DMS 273 (cell line): ENCODE results near the gene NAIF1.
A peak's percentile ranks its signal among the peaks of the same experiment; 100 is the strongest.
"Not testable (repeated sequence)": the region's sequence is repeated elsewhere in the genome, so short reads cannot be mapped to it uniquely, and the experiment has no call there.

Experiments
- DNase-seq: peaks from one replicate; lab custom pipeline; 2025; ENCODE audit not compliant: unreplicated experiment; lab: John Stamatoyannopoulos, UW

NAIF1 gene

GRCh38 chr9:128088253-128088945 lies 21.3 kb upstream of the NAIF1 start:
- no peak for DNase-seq

GRCh38 chr9:128087262-128087661 lies 20.1 kb upstream of the NAIF1 start:
- no peak for DNase-seq

DNA sequence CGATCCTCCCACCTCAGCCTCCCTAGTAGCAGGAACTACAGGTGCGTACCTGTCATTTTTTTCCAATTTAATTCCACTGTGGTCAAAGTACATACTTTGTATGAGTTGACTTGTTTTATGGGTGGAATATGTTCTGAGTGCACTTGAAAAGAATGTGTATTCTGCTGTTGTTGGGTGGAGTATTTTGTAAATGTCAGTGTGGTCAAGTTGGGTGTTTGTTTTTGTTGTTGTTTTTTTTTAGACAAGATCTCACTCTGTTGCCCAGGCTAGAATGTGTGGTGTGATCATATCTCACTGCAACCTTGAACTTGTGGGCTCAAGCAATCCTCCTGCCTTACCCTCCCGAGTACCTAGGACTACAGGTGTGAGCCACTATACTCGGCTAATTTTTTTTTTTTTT lies 18.8 kb upstream of the NAIF1 start:
- DNase-seq: no peak

DNA sequence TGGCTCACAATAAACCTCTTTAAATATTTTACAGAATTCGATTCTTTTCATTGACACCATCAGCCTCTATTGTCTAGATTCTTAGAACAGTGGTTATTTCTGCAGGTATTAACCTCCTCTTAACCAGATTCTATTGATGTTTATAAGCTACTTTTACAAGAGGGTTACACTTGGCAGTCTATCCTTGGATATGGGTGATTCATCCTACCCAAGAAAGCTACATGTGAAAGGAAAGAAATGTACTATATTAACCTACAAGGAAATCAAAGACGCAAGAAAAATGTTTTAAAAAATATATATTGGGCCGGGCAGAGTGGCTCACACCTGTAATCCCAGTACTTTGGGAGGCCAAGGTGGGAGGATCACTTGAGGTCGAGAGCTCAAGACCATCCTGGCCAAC lies 17.6 kb upstream of the NAIF1 start:
- DNase-seq: no peak

DNA sequence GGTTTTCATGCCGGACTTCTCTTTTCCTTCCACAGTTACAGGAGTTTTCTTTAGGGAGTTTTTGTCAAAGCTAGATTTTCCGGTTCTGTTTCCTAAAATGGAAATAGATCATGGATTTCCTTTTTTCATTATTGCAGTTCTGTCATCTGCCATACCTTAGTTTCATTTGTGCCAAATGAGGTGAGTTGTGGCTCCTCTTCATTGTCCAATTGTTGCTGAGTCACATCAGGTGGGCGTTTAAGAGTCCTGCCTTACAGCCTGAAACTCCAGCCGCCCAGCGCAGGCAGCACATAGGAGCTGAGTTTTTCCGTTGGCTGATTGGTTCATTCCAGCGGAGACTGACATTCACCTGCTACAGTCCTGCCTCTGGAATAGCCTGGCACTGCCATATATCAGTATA lies 15.0 kb upstream of the NAIF1 start:
- DNase-seq: no peak

GRCh38 chr9:128081056-128081455 lies 13.9 kb upstream of the NAIF1 start:
- peak; percentile 74 for DNase-seq

DNA sequence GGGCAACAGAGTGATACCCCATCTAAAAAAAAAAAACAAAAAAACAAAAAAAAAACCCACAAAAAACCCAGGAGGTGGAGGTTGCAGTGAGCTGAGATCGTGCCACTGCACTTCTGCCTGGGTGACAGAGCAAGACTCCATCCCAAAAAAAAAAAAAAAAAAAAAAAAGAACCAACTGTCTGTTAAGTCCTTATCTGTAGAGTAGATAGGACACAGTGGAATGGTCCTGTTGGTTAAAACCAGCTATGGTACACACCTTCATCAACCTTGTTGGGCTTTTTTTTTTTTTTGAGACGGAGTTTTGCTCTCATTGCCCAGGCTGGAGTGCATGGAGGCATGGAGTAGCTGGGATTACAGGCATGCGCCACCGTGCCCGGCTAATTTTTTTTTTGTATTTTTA lies 13.1 kb upstream of the NAIF1 start:
- DNase-seq: no peak

DNA sequence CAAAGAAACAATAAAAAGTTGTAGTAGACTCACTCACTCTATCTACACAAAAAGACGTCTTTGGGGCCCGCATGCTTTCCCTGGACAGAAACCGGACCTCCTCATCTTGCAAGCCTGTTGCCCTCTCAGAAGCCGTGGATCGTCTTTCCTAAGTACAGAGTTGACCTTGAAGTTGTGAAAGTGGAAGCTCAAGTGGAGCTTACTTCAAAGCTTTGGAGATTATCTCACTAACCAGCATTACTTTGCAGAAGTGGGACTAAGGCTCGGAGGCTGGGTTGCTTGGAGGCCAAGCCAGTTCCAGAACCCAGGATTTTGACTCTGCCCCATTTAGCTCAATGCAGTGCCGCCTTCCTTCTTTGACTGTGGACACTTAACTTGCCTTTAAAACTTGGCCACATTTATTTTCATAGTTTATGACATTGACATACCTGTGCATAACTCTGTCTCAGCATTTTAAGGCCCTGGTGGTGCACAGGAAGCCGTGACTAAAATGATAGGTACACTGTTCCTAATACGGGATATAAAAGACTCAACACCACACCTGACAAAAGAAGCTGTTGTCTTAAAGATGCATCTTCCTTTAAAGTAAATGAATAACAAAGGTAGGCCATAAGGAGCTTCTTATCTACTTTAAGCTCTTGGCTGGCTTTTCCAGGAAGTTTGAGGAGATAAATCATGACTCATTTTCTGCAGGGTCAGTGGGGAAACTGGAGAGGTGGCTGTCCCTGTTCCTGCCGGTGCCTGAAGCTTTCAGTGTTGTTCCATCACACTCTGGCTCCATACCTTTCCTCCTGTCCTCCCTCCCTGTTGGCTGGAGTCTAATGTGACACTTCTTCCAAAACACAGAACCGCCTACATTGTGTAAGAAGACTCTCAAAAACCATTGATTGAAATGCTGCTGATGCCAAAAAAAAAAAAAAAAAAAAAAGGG lies 11.6 kb upstream of the NAIF1 start:
- DNase-seq: no peak

DNA sequence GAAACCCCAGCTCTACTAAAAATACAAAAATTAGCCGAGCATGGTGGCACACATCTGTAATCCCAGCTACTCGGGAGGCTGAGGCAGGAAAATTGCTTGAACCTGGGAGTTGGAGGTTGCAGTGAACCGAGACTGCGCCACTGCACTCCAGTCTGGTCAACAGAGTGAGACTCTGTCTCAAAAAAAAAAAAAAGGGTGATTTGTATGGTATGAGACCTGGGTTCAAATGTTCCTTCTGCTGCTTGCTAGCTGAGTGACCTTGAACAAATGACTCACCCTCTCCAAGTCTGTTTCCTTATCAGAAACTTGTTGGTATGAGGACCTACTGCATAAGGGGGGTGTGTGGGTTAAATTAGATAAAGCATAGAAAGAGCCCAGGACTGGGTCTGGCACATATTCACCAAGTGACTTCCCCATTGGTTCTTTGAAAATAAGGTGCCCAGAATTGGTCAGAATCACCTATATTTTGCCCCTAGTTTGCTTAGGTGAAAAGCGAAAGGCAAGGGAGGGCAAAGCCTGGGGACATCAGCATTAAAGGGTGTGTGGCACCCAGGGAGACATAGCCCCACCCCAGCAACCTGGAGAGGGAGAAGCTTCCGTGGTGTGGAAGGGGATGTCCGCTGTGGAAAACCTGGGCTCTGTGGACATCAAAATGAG lies 10.9 kb upstream of the NAIF1 start:
- DNase-seq: no peak

DNA sequence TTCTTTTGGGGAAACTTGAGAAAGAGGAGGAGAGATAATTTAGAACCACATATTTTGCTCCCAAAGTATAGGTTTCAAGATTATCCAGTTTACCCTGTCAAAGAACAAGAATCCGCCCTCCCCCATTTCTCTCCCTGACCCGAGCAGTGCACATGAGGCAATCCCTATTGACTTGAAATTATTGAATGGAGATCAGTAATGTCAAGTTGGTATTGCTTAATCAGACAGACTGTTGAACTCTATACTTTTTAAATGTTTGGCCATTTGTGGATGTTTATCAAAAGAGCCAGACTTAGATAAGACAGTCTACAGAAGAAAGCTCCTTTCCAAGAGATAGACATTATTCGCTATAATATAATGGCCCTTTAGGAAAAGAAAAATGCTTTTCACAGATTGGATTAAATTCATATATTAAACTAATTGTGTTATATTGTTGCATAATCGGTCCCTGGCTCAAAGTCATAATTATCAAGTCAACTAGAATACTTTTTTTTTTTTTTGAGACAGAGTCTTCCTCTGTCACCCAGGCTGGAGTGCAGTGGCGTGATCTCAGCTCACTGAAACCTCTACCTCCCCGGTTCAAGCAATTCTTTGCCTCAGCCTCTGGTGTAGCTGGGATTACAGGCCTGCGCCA lies 6.2 kb upstream of the NAIF1 start:
- no peak for DNase-seq

DNA sequence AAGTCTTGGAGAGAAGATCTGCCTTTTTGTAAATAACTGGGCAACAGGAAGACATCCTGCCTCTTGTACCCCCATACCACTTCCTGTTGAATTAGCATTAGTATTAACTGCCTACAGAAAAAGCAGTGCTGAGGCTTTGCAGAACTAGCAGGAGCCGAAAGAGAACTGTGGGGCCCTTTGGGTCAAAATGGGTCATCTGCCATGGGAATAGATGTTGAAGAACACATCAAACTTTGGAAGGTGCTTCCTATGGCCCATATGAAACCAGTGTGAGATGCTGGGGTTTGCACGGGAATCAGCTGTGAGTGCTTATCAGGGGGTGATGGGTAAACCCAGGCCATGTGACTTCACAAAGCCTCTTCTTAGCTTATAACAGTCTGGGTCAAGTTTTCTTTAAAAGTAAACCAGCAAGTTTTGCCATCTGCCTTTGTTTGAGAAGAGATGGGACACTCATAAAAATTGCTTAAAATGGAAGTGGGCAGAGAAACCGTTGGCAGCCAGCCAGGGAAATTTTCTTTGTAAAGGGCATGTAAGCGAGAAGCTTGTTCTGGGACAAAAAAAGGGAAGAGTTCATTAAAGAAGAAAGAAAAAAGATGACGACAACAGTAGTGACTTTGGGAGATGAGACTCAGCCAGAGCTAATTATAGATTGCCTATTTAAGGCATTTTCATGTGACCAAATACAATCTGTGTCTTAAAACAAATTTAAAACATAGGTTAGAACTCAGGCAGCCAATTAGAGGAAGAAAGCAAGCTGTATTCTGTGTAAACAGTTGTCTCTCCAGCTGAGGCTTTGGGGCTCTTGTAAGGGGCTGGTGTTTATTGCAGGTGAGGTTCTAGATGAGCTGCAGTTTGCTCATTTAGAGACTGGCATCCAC lies 5.3 kb upstream of the NAIF1 start:
- DNase-seq: peak; percentile 88

GRCh38 chr9:128071475-128071874 lies 4.4 kb upstream of the NAIF1 start:
- DNase-seq: not testable (repeated sequence)

GRCh38 chr9:128070874-128071273 lies 3.8 kb upstream of the NAIF1 start:
- DNase-seq: no peak

GRCh38 chr9:128068386-128069205 lies 1.5 kb upstream of the NAIF1 start:
- peak; percentile 52 for DNase-seq

DNA sequence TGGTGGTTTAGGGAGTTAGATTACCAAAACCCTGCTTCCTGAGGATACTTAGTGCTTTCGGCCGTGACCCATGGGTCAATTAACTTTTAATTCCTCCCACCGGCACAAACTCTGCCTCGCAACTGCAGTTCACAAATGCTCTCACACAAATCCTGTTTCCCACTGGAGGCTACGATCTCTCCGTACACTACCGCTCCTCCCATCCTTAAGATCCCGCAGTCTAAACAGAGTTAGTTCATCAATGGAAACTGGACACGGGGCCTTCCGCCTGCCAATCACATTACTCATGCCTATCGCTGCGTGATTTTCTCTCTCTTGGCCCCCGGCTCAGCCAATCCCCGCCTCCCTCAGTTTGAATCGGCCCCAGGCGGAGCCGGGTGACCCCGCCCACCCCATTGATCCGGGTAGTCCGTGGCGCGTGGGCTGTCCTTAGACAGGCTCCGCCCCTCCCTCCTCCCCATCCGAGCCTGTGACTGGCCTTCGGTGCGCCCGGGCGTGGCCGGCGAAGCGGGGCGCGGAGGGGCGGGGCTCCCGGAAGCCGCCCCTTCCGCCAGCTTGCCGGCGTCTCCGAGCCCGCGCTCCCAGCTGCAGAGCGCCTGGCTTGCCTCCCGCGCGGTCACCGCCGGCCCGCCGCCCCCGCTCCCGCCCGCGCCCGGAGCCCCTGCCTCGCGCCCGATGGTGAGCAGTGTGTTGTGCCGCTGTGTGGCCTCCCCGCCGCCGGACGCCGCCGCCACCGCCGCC lies 695 bp upstream of the NAIF1 start, which contains the start of gene SLC25A25:
Gene SLC25A25 (plus strand): TSS at position 588 of the 741 bp plus-strand sequence. CDS start 88 bp downstream, at position 676.
- DNase-seq: peak; percentile 99

- no peak for DNase-seq
These were observed 1.0 kb downstream of the NAIF1 start for GRCh38 chr9:128065907-128066712.

- no peak for DNase-seq
These were observed 4.0 kb downstream of the NAIF1 start for GRCh38 chr9:128062846-128063831.
